GM18498 (cell line): Measurements from ENCODE around the gene STK31.
"Not testable (repeated sequence)": the region's sequence is repeated elsewhere in the genome, so short reads cannot be mapped to it uniquely, and the experiment has no call there.

Experiments used
- ATAC-seq: cut with Tn5 transposase; IDR thresholded peaks from one replicate; pipeline ENCODE4 v1.9.1; 2021; ENCODE audit warnings: mild to moderate bottlenecking, moderate library complexity; ENCODE audit not compliant: unreplicated experiment

STK31 gene

DNA sequence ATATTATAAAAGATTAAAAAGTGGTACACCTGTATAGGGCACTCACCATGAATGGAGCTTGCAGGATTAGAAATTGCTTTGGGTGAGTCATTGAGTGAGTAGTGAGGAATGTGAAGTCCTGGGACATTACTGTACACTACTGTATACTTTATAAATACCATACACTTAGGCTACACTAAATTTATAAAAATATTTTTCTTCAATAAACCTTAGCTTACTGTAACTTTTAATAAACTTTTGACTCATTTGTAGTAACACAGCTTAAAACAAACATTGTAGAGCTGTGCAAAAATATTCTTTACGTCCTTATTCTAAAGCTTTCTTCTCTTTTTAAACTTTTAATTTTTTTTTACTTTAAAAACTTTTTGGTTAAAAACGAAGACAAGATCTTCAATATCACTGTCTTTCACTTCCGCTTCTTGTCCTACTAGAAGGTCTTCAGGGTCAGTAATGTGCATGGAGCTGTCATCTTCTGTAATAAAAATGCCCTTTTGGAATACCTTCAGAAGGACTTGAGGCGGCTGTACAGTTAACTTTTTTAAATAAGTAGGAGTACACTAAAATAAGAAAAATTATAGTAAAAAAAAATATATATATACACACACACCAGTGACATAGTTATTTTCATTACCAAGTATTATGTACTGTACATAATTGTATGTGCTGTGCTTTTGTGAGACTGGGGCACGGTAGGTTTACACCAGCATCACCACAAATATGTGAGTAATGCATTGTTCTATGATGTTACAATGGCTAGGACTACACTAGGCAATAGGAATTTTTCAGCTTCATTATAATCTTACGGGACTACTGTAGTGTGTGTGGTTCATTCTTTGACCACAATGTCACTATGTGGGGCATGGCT lies 3.5 kb downstream of the STK31 start:
- ATAC-seq: no peak

DNA sequence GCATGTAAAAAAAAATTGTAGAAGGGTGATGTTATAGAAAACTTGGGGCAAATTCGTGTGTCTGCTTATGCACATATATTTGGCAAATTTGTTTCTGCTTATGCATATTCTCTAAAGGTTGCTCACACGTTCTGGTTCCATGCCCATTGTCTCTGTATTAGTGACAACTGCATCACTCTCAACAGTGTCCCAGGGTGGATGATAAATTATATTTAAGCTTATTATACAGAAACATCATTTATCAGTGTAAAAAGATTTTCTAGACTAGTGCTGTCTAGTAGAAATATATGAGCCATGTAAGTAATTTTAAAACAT lies 4.1 kb downstream of the STK31 start:
- ATAC-seq: no peak

DNA sequence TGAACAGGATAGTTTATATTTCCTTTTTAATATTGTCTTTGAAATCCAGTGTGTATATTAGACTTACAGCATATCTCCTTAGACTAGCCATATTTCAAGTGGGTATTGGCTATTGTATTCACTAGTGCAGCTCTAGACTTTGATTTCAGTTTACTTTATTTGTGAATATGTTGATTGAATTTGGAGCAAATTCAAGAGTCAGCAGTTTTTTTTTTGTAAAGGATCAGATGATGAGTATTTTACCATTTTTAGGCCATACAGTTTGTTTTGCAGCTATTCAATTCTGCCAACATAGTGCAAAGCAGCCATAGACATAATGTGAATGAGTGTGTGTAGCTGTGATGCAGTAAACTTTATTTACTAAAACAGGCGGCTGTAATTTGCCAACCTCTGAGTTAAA lies 4.6 kb downstream of the STK31 start:
- ATAC-seq: no peak

- ATAC-seq: no peak
These were observed 5.1 kb downstream of the STK31 start for GRCh38 chr7:23715099-23715498.

GRCh38 chr7:23717788-23718187 lies 7.8 kb downstream of the STK31 start:
- ATAC-seq: no peak

- no peak for ATAC-seq
These were observed 11.4 kb downstream of the STK31 start for GRCh38 chr7:23721456-23721855.

DNA sequence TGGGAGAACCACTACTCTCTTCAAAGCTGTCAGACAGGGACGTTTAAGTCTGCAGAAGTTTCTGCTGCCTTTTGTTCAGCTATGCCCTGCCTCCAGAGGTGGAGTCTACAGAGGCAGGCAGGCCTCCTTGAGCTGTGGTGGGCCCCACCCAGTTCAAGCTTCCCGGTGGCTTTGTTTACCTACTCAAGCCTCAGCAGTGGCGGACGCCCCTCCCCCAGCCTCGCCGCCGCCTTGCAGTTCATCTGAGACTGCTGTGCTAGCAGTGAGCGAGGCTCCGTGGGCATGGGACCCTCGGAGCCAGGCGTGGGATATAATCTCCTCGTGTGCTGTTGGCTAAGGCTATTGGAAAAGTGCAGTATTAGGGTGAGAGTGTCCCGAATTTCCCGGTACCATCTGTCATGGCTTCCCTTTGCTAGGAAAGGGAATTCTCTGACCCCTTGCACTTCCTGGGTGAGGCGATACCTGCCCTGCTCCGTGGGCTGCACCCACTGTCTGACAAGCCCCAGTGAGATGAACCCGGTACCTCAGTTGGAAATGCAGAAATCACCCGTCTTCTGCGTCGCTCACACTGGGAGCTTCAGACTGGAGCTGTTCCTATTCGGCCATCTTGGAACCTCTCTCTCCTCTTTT lies 12.7 kb downstream of the STK31 start:
- not testable (repeated sequence) for ATAC-seq

- ATAC-seq: not testable (repeated sequence)
These were observed 14.1 kb downstream of the STK31 start for GRCh38 chr7:23724113-23724512.

- no peak for ATAC-seq
These were observed 32.0 kb downstream of the STK31 start for GRCh38 chr7:23742051-23742450.

DNA sequence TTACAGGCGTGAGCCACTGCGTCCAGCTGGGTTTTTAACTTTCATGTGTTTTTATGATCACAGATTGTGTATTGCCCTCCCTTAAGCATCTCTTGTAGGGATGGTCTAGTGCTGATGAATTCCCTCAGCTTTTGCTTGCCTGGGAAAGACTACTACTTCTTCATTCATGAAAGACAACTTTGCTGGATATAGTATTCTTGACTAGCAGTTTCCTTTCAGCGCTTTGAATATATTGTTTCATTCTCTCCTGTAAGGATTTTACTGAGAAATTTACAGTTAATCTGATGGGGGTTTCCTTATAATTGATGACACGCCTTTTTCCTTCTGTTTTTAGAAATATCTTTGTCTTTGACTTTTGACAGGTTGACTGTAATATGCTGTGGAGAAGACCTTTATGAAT lies 33.2 kb downstream of the STK31 start:
- ATAC-seq: no peak

GRCh38 chr7:23746629-23747028 lies 36.6 kb downstream of the STK31 start:
- no peak for ATAC-seq

- no peak for ATAC-seq
These were observed 41.8 kb downstream of the STK31 start for GRCh38 chr7:23751852-23752251.

DNA sequence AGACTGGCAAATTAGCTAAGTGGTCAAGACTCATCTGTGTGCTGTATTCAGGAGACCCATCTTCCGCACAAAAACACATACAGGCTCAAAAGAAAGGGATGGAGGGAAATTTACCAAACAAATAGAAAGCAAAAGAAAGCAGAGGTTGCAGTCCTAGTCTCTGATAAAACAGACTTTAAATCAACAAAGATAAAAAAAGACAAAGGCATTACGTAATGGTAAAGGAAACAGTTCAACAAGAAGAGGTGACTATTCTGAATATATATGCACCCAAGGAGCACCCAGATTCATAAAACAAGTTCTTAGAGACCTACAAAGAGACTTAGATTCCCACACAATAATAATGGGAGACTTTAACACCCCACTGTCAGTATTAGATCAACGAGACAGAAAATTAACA lies 48.8 kb downstream of the STK31 start:
- ATAC-seq: not testable (repeated sequence)

DNA sequence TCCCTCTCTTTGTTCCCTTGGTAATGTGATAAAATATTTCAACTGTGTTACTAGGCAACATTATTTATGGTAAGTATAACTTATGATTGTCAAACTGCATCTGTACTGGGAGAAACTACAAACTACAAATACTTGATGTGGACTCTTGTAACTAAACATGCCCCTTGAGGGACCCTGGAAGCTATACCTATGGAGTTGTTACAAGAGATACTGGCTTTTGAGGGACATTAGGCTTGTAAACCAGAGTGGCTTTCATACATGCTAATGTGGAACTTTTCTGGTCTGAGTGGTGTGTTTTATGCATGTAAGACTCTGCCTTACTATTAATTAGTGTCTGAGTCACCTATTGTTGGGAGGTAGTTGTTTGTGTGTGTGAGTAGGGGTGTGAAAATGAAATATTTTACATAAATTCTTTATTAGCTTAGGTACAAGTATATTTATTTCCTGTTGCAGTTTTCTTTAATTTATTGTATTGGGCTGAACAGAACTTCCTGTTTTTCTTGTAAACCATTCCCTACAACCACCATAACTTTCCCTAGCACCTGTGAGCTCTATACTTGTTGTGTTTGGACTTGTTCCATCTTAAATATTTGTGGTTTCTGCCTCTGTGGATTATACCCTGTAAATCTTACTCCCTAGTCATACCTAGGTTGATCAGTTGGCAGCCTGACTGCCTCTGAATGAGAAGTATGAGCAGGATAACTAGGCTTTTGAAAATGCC lies 49.8 kb downstream of the STK31 start:
- no peak for ATAC-seq

DNA sequence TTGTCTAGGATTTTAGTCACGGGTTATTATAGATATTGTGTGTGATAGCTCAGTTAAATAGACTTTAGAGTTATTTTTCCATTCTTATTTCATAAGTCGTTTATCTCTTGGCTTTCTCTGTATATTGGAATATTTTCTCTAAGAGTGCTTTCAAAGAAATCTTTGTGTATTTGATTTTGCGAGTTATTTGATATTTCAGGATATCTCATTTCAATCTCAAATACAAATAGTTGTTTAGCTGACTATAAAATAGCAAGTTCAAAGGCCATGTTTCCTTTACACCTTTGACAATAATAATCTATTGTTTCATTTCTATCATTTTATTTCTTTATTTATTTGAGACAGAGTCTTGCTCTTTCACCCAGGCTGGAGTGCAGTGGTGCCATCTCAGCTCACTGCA lies 55.9 kb downstream of the STK31 start:
- no peak for ATAC-seq

GRCh38 chr7:23767514-23767913 lies 57.5 kb downstream of the STK31 start:
- ATAC-seq: no peak

DNA sequence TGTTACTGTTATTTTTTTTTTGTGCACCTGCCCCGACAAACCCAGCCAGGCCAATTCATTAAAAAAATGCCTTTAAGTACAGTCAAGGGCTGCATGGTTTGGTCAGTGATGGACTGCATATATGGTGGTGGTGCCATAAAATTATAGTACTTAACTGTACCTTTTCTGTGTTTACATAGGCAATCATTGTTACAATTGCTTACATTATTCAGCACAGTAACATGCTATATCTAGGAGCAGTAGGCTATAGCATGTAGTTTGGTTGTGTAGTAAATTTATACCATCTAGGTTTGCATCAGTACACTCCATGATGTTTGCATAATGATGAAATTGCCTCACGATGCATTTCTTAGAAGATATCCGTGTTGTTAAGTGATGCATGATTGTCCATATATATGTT lies 58.0 kb downstream of the STK31 start:
- no peak for ATAC-seq

DNA sequence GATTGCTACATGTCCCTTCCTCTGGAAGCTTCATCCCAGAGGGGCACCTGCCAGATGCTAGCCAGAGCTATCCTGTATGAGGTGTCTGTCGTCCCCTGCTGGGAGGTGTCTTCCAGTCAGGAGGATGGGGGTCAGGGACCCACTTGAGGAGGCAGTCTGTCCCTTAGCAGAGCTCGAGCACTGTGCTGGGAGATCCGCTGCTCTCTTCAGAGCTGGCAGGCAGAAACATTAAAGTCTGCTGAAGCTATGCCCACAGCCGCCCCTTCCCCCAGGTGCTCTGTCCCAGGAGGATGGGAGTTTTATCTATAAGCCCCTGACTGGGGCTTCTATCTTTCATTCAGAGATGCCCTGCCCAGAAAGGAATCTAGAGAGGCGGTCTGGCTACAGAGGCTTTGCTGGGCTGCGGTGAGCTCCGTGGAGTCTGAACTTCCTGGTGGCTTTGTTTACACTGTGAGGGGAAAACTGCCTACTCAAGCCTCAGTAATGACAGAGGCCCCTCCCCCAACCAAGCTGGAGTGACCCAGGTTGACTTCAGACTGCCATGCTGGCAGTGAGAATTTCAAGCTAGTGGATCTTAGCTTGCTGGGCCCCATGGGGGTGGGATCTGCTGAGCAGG lies 69.3 kb downstream of the STK31 start:
- ATAC-seq: not testable (repeated sequence)

DNA sequence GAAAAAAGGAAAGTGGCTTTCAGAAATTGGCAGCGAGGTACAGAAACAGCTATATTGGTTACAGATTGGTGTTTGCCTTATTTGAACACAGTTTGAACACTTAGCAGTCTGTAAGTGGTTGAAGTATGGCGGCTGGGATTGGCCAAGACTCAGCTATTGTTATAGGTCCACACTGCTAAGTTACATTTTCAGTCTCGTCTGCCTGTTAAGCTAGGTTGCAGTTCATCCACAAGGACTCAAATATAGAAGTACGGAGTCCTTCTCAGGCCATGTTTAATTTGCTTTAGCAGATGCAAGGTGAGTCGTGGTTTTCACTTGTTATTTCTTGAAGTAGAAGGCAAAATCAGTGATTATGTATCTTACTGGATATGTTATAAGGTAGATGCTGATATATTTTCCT lies 73.1 kb downstream of the STK31 start:
- ATAC-seq: no peak

DNA sequence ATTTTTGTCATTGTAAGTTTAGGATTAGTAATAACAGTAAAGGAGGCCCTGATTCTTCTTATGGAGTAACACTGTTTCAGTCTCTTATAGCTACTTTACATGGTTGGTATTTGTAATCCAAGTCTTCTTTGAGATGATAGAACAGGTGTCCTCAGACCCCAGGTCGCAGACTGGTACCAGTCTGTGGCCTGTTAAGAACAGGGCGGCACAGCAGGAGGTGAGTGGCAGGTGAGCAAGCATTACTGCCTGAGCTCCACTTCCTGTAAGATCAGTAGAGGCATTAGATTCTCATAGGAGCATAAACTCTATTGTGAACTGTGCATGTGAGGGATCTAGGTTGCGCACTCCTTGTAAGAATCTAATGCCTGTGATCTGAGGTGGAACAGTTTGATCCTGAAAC lies 77.3 kb downstream of the STK31 start:
- ATAC-seq: no peak

DNA sequence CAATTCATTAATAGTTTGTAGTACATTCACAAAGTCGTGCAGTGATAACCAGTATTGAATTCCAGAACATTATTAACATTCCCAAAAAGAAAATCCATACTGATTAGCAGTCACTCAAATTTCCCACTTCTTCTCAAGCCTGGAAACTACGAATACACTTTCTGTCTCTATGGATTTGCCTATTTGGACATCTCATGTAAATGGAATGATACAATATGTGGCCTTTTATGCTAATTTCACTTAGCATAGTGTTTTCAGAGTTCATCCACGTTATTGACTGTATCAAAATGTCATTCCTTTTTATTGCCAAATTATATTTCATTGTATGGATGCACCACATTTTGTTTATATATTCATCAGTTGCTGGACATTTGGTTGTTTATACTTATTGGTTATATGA lies 78.8 kb downstream of the STK31 start:
- ATAC-seq: no peak

GRCh38 chr7:23791721-23792120 lies 81.7 kb downstream of the STK31 start:
- ATAC-seq: no peak
